GM21528 (cell line): Measurements from ENCODE around the gene PRMT5.

Experiments used
- ATAC-seq: cut with Tn5 transposase; IDR thresholded peaks from one replicate; pipeline ENCODE4 v1.9.1; 2021; ENCODE audit warnings: mild to moderate bottlenecking, moderate library complexity; ENCODE audit not compliant: unreplicated experiment, low FRiP score

PRMT5 gene

GRCh38 chr14:22898302-22899090, 30.7 kb downstream of the PRMT5 start:
- ATAC-seq, result no peak

- no peak for ATAC-seq
These were observed 31.8 kb downstream of the PRMT5 start for GRCh38 chr14:22897357-22897756.

DNA sequence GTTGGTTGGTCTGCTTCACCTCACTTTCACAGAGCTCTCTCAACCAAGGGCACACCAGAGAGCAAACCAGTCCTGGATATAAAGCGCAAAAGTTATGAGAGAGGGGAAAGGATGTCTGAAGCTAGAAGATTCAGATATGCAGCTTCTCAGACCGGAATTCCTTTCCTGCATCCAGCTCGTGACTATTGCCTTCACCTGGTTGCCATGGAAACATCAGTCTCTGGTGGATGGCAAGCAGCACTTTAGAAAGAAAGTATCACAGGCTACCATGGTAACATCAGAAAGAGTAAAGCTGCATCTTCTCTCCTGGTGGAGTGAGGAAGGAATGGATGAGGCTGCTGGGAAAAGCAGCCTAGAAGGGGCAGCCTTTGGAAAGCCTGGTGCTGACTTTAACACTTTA, 32.4 kb downstream of the PRMT5 start:
- no peak for ATAC-seq

DNA sequence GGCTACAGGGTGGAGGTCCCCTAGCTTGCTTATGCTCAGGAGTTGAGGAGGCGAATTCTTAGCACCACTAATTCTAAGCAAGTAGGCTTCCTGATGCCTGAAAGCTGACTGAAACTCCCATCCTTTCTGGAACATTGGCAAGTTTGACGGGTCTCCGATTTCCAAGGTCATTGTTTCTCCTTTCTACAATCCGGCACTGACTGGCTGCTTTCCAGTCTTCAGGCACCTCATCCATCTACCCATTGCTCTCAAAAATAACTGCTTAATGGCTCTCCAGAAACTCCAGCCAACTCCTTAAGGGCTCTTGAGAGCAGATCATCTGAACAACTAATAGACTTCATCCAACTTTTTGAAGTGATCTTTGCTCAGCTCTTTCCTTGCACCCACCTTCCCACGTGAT, 32.8 kb downstream of the PRMT5 start:
- ATAC-seq, result no peak

GRCh38 chr14:22895402-22895801, 33.8 kb downstream of the PRMT5 start:
- ATAC-seq, result no peak

DNA sequence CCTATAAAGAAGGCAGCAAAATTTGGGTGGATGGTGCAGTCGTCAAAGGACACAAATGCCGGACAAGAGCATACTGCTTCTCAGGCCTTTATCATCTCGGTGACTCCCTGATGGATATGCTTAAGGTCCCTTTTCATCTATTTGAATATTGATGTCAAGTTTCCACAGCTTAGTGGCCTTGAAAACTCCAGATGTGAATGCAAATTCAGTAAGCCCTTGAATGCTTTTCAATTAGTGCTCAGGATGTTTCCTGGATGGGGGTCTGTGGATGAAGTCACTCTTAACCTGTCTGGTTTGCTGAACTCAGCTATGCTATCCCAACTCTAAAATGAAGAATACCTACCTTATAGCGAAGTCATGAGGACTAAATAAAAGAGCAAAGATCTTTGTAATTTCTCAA, 35.5 kb downstream of the PRMT5 start:
- ATAC-seq, result no peak

DNA sequence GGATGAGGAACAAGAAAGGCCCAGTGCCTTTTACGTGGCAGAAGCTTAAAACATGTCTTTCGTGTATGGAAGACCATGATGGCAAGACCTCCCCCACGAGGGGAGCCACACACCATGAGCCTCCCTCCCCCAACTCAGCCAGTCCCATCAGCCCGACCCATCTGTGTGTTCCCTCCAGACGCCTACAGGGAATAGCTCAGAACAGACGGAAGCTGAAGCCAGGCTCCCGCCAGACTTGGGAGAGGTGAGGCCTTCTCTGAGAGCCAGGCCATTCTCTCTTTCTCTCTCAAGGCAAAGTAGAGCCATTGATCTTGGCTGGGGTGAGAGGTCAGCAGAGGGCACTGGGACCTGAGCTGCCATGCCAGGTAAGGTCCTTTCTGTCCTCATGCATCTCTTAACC, 36.7 kb downstream of the PRMT5 start:
- ATAC-seq, result no peak

- no peak for ATAC-seq
These were observed 38.8 kb downstream of the PRMT5 start for GRCh38 chr14:22890416-22890815.

- ATAC-seq, result no peak
These were observed 40.5 kb downstream of the PRMT5 start for GRCh38 chr14:22888662-22889061.

GRCh38 chr14:22887990-22888378, 41.2 kb downstream of the PRMT5 start:
- peak; percentile 39 for ATAC-seq

DNA sequence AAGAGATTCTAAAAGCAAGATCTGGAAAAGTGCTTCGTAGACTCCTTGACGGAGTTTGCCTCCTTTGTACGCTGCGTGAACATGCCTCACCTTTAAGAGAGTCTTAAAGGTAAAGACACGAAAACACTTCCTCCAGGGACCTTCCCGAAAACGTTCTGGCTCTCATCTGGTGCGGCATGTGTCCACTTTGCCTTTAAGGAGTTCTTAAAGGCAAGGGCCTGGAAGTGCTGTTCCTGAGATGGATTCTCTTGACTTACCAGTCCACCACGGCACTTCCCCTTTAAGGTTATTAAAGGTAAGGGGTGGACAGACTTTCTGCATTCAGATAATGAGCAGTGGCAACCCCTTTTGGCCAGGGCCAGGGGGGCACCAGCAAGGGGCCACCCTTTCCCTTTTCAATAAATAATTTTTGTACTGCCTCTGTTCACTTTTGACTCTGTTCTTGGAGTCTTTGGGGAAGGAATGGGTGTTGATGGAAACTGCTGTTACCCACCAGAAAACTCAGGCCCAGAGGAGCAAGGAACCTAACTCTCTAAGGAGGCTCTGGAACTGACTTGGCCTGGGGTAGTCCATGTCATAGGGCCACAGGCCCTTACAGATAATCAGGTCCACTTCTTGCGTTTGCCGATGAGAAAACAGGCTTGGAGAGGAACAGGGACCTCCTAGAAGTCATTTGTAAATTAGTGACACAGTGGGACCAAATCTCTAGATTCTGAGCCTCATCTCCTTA, 41.8 kb downstream of the PRMT5 start:
- ATAC-seq, result peak; percentile 43

DNA sequence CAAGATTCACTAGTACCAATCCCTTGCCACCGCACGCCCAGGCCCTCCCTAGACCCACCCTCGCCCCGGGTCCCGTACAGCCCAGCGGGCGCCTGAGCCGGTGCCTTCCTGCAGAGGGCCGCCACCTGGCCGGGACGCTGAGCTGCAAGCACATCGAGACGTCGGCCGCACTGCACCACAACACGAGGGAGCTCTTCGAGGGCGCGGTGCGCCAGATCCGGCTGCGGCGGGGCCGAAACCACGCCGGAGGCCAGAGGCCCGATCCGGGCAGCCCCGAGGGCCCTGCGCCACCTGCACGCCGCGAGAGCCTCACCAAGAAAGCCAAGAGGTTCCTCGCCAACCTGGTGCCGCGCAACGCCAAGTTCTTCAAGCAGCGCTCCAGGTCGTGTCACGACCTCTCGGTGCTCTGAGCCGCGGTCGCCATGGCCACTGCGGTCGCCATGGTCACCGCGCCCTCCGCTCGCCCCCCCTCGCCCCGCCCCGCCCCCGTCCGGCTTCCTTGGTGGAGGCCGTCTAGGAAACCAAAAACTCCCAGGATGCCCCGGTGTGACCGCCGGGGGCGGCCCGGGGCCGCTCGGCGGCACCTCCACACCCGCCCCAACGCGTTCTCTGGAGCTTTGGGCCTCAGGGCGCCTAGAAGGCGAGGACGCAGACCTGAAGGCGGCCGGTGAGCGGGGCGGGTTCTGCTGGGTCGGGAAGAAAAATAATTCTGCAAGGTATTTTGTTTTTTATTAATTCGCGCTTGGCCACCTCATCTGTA, 42.5 kb downstream of the PRMT5 start:
- peak; percentile 45 for ATAC-seq

DNA sequence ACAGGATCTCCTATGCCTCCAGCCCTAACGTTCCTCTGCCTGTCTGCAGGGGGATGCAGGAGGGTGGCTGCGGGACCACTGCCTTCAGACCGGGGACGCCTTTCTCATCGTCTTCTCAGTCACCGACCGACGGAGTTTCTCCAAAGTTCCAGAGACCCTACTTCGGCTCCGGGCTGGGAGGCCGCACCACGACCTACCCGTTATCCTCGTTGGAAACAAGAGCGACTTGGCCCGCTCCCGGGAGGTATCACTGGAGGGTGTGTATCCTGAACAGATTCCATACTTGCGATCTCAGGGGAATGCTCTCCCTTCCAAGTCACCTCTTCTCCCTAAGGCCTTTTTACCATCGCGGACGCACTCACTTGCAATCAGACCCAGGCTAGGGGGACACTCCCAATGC, 43.2 kb downstream of the PRMT5 start:
- no peak for ATAC-seq

DNA sequence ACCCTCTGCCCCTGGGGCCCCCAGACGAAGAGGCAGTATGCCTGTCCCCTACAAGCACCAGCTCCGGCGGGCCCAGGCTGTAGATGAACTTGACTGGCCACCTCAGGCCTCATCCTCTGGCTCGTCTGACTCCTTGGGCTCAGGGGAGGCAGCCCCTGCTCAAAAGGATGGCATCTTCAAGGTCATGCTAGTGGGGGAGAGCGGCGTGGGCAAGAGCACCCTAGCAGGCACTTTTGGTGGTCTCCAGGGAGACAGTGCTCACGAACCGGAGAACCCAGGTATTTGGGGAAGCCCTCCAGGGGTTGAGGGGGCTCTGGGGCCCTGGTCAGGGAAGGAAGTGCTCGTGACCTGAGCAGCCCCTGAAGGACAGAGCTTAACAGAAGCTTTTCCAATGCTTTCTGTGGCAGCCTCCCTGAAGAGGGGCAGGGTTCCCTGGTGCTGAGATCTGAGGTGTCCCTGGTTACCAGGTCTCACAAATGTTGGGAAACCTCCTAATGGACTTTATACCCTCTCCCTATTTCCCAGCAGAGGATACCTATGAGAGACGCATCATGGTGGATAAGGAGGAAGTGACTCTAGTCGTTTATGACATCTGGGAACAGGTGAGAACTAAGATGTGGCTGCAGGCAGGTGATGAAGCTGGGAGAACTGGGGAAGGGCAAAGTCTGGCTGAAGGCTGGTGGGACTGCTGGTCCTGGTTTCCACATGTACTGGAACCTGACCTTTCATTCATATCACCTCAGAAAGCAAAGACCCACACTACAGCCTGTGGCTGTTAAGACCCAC, 44.2 kb downstream of the PRMT5 start:
- ATAC-seq, result no peak

DNA sequence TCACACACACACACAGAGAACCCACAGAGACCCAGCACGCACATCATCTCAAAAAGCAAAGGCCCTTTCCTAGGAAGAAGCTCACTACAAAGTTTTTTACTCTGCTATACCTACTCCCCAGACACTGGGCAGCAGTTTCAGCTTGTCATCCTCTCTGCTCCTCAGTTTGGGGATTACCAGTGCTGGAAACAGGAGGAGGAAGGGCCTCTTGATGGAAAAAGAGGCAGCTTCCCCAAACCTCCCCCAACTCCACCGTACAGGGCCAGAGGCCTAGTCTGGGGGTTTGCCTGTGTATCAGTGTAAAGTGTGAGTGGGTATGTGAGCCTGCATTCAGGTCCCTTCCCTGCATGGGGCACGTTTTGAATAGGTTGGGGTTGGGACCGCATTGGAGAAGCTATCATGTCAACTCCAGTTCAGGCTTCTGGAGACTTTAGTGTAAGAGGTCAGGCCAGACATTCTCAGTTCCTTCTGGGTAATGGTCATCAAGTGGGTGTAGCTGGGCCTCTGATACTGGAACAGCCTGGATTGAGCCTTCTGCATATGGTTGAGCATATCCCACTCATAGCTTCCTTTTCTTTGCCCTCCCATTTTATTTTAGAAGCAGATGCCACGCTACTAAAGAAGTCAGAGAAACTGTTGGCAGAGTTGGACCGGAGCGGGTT, 45.0 kb downstream of the PRMT5 start:
- no peak for ATAC-seq

GRCh38 chr14:22883173-22883976, 45.8 kb downstream of the PRMT5 start, which contains the start of gene REM2:
Gene REM2 (plus strand): TSS chr14:22883222. CDS start chr14:22883288, 66 bp downstream.
- no peak for ATAC-seq

- no peak for ATAC-seq
These were observed 46.5 kb downstream of the PRMT5 start for GRCh38 chr14:22882529-22883172.

- ATAC-seq, result no peak
These were observed 47.1 kb downstream of the PRMT5 start for GRCh38 chr14:22882064-22882463.
